GM19468 (cell line): ENCODE results near the gene CAMK1D.
"Not testable (repeated sequence)": the region's sequence is repeated elsewhere in the genome, so short reads cannot be mapped to it uniquely, and the experiment has no call there.

Experiments used
- ATAC-seq: cut with Tn5 transposase; IDR thresholded peaks from one replicate; pipeline ENCODE4 v1.9.1; 2021; ENCODE audit warnings: mild to moderate bottlenecking, moderate library complexity, moderate number of reproducible peaks; ENCODE audit not compliant: unreplicated experiment; ENCODE audit errors: extremely low read depth

The CAMK1D gene

DNA sequence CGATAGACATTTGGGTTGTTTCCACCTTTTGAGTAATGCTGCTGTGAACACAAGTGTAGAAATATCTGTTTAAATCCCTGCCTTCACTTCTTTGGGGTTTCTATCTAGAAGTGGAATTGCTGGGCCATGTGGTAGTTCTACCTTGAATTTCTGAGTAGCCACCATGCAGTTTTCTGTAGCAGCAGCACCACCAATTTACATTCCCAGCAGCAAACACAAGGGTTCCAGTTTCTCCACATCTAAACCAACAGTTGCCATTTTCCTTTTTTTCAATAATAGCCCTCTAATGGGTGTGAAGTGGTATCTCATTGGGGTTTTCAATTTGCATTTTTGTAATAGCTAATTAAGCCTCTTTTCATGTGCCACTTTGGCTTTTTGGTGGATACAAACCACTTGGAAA lies 442.4 kb downstream of the CAMK1D start:
- no peak for ATAC-seq

DNA sequence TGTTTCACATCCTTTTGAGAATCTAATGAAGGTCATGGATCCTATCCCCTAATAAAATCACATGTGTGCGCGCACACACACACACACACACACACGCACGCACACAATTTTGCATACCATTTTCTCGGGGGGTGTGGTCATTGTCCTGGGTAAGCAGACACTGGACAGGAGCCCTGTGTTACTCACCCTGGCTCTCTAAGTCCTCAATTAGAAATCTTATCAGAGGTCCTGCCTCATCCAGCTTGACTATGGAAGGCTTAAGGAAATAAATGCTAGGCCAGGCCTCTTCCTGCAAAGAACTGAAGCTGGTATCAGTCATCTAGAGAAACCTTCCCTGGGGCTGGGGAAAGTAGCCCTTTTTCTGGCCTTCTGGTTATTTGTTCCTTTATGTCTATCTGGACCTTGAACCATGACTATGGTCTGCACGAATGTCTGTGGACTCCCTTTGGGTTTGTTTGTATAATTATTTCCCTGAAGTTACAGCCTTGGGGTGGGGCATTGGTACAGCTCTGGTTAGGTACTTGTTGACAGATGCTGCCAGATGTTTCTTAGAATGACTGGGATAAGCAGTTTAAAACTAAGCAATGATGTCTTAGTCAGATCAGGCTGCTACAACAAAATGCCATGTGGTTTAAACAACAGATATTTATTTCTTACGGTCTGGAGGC lies 443.7 kb downstream of the CAMK1D start:
- ATAC-seq: no peak

DNA sequence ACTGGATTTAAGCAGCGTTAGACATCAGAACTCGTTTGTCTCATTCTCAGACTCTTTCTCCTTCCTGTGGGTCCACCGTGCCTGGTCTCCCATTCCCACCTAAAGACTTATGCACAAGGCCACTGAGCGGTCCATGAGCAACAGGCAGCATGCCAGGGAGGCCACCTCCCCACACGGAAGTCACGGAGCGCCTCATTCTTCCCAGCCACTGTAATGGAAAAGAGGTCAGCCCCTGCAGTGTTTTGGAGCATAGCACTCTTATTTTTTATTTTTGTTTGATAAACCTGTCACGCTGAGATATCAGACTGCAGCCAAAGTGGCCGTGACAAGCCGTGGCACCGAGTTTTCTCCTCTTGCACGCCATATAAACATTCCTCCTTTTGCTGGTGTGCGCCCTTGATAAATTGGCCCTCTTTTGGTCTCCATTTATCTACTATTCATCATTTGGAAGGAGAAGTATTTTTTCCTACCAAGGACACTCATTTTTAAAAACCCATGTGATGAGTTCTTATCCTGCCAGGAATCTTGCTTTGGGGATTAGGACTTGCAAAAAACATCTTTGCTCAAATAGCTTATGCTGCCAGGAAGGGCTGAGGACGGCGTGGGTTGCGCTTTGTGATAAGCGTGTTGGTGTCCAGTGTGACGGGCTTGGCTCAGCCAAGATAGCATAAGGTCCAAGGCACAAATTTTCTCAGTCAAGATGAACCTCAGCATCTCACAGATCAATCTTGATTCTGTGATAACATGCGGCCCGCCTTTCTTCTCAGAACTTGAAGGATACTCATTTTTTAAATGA lies 446.2 kb downstream of the CAMK1D start:
- ATAC-seq: no peak

GRCh38 chr10:12796401-12797160 lies 447.2 kb downstream of the CAMK1D start:
- no peak for ATAC-seq

DNA sequence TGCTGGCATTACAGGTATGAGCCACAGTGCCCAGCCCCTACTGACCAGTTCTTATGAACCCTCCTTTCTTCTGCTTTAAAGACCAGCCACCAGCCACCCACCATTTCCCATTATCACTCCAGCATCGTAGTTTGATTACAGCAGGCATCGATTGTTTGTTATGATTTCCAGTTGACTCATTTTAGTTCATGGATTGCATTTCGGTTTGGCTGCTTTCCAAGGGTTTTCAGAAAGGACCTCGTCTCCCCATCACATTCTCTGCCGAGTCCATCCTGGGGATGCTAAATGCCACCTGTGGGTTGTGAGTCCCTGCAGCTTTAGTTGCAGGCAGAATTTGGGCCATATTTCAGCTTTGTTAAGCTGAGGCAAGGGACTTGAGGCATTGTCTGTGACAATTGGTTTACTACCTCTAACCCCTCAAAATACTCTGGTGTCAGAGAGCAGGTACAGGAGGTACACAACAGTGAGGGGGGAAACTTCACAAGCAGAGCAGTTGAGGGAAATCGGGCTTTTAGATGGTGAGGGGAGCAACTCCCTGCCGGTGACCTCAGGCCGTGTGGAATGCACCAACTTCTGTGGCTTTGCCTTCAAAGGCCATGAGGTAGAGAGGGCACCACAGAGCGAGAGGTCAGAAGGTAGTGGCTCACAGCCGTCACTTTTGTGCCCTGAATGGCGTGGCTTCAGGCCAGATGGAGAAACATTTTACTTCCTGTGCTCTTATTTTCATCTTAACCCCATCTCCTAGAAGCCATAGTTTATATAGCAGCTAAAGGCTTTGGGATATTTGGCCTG lies 448.3 kb downstream of the CAMK1D start:
- no peak for ATAC-seq

GRCh38 chr10:12799144-12799543 lies 449.8 kb downstream of the CAMK1D start:
- ATAC-seq: no peak

DNA sequence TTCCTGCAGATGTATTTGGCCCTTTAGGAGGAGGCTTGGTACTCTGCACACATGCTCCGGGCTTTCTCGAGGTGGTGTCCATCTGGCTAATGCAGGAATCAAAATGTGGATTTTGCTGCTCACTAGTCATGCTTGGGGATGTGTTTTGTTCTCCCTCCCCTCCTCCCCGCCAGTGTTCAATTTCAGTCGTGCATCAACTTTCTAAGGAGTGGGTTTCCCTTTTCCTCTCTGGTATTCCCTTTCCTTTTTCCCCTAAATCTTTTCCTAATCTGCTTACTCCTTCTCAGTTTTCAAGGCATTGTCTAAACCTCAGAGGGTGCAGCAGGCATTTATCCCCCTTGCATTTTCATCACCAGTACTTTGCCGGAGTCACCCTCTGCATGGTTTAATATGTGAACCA lies 450.4 kb downstream of the CAMK1D start:
- ATAC-seq: no peak

- ATAC-seq: no peak
These were observed 451.0 kb downstream of the CAMK1D start for GRCh38 chr10:12800302-12800701.

DNA sequence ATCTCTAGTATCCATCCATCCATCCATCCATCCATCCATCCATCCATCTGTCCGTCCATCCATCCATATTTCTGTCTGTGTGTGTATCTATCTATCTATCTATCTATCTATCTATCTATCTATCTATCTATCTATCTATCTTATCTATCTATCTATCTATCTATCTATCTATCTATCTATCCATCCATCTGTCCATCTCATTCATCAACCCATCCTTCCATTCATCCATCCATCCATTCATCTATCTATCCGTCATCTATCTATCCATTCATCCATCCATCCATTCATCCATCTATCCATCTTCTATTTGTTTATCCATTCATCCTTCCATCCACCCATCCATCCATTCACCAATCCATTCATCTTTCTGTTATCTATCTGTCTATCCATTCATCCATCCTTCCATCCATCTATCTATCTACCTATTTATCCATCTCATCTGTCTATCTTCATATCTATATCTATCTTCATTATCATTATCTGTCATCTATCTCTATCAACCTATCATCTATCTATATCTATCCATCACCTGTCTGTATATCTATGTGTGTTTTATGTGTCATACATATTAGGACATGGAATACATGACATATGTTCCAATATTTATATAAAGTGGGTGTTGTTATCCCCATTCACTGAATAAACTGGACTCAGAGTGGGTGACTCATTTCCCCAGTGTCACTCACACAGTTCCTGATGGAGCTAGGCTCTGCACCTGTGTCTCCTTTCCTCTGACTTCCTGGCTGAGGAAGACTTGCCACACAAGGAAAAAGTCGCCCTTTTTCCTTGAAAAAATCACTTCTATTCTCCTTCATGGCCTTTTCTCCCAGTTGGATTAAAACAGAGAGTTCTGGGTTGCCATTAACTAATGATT lies 452.1 kb downstream of the CAMK1D start:
- no peak for ATAC-seq

GRCh38 chr10:12803776-12804175 lies 454.4 kb downstream of the CAMK1D start:
- ATAC-seq: no peak

DNA sequence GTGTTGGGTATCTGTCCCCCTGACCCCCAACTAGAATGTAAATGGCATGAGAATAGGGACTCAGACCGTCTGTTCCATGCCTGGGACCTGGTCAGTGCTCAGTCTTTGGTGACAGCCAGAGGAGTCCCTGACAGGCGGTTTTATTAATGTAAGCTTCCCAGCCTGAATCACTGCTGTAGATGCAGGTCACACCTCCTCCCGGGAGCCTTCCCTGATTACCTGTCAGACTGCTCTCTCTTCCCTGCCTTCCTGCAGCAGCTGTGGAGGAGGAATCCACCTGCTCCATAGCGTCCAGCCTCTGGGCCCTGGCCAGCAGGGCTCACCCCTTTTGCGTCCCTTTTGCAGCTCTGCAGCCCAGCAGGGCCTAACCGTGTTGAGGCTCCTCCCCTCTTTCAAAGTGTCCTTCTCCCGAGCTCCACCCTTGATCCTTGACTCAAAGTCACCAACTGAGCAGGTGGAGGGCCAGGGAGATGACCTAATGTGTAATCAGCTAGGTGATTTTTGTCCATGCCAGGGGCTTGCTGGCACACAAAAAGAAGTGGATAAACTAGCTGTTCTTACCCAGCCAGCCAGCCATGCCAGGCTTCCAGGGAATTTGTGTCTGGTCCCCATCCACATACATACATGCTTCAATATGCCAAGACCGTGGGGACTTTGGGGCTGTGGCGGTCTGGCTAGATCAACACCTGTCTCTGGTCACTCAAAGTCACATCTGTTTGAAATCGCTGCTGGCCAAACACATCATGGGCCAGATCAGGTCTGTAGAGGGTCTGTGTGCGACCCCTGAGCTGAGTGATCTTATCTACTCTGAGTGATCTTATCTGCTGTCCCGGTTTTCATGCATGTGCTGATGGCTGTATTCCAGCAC lies 457.1 kb downstream of the CAMK1D start:
- no peak for ATAC-seq

DNA sequence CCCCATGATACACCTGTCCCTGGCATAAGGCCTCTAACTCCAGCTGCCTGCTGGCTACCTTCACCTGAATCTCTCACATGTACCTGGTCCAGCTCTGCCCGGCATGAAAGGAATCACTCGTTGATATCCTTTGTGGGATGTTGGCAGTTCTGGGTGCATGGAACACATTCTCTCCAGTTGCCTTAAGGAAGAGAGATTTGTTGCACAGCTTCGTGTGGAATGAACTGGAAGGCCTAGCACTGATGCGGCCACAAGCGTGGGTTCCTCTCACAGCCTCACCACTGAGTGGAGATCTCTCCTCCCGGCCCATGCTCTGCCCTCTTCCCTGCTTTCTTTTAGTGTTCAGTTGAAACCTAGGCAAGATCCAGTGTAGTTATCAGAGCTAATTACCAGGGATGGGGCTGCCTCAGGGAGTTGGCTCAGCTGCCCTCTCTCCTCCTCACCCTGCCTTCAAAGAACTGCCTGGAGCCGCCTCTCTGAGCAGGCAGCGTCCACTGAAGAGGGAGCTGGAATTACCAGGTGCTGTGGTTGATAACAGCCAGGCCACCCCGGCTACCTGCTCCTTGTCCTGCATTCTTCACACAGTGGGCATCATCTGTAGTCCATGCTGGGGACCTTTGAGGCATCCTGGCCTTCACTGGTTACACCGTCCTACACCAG lies 457.9 kb downstream of the CAMK1D start:
- ATAC-seq: no peak

GRCh38 chr10:12808014-12808613 lies 458.8 kb downstream of the CAMK1D start:
- no peak for ATAC-seq

DNA sequence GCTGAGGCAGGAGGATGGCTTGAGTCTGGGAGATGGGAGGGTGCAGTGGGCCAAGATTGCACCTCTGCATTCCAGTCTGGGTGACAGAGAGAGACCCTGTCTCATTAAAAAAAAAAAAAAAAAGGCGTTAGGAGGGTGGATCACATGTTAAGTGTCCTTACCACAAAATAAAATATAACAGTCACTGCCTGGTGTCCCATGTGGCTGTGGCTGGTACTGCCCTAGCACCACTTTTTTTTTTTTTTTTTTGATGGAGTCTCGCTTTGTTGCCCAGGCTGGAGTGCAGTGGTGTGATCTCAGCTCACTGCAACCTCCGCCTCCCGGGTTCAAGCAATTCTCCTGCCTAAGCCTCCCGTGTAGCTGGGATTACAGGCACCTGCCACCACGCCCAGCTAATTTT lies 460.7 kb downstream of the CAMK1D start:
- ATAC-seq: not testable (repeated sequence)

DNA sequence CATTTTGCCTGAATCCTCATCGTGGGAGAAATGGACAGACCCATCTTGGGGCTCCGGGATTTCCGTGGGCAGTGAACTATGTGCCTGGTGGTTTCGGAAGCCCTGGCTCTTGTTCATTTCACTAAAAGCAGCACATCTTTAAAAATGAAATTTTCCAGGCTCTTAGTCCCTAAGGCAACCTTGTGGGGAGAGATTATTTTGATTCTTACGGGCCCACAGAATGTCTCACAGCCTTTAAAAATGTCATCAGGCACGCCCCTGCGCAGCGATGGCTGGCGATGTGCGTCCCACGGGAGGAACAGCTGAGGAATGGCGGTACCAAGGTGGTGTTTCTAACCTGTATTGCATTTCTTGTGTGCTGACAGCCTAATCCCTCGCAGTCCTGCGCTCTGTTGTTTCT lies 462.5 kb downstream of the CAMK1D start:
- ATAC-seq: no peak

DNA sequence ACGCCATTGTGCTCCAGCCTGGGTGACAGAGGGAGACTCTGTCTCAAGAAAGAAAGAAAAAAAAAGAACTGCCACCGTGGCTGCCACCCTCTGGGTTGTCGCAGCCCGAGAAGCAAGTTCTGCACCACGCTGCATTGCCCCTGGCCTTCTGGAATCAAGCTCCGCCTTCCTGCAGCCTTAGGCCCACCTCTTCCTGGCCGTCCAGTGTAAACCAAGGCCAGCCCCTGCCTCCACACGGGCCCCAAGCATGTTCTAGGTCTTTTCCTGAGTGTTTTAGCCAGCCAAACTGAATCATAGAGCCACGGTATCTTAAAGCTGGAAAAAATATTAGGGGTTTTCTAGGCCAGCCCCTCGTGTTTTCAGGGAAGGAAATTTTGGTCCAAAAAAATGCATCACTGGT lies 463.2 kb downstream of the CAMK1D start:
- no peak for ATAC-seq

- no peak for ATAC-seq
These were observed 464.8 kb downstream of the CAMK1D start for GRCh38 chr10:12814166-12814565.

- no peak for ATAC-seq
These were observed 469.7 kb downstream of the CAMK1D start for GRCh38 chr10:12819071-12819470.
